BLaER1 treated with 17β-estradiol and CSF1 and Interleukin-3, amounts not matched to agents 10 nM and 100 nM (cell line): ENCODE data around the gene PCDH1.

Experiments used
- H3K27ac ChIP-seq, 11 experiments: shearing (Covaris generic); formaldehyde crosslinking; 2 replicates each; pipeline ENCODE4 v1.8.1; 2022
- H3K27me3 ChIP-seq, 11 experiments: shearing (Covaris generic); formaldehyde crosslinking; 2 replicates each; pipeline ENCODE4 v1.8.1; 2022
- H3K36me3 ChIP-seq, 11 experiments: shearing (Covaris generic); formaldehyde crosslinking; 2 replicates each; pipeline ENCODE4 v1.8.1; 2022
- H3K4me1 ChIP-seq, 10 experiments: shearing (Covaris generic); formaldehyde crosslinking; 2 replicates each; pipeline ENCODE4 v1.8.1; 2022
- H3K4me2 ChIP-seq, 11 experiments: shearing (Covaris generic); formaldehyde crosslinking; 2 replicates each; pipeline ENCODE4 v1.8.1; 2022
- H3K4me3 ChIP-seq, 10 experiments: shearing (Covaris generic); formaldehyde crosslinking; 2 replicates each; pipeline ENCODE4 v1.8.1; 2022
- H3K9ac ChIP-seq, 11 experiments: shearing (Covaris generic); formaldehyde crosslinking; 2 replicates each; pipeline ENCODE4 v1.8.1; 2022
- H3K9me3 ChIP-seq, 11 experiments: shearing (Covaris generic); formaldehyde crosslinking; replicated peaks in 1 of 11; 2 replicates each; pipeline ENCODE4 v1.8.1; 2022
- H4K20me1 ChIP-seq, 11 experiments: shearing (Covaris generic); formaldehyde crosslinking; 2 replicates each; pipeline ENCODE4 v1.8.1; 2022
- Cebpa-rat ChIP-seq, 11 experiments: shearing (Covaris generic); IDR thresholded peaks; 2 replicates each; pipeline ENCODE4 v1.8.1; 2022

PCDH1 gene

DNA sequence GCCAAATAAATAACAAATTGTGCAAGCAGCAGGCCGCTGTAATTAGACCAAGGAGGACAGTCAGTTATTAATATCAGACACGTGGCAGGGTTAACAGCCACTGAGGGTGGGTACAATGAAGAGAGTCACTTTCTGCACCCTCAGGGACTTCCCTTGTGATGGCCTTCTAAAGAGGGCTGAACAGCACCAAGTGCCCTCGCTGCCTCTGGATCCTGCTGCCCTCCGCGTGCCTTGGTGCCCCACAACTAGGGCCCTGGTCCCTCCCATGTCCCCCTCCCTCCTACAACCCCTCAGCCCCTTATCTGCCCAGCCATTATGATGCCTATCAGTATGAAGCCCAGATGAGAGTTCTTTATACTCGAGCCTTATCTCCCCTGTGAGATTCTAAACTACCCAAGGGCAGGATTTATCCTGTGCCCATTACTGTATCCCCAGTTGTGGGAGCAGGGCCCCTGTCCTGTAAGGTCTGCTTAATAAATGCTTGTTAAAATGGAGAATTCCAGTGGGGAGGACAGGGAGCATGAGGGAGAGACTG, 37.3 kb downstream of the PCDH1 start:
- peak overlapping the region in 5 of 11 experiments; percentile 4 to 55 (median 50); a peak in 5 of 22 replicates for H3K9ac ChIP-seq
- H3K4me2 ChIP-seq: peak overlapping the region; percentile 66 to 99 (median 95)
- peak overlapping the region in 8 of 11 experiments; percentile 28 to 96 (median 89); a peak in 12 of 22 replicates for H3K27ac ChIP-seq
- peaks cover 83 to 97% (median 92%) of the 10 kb centered on the region in 10 experiments for H3K4me1 ChIP-seq
- H3K36me3 ChIP-seq: no peaks in the 10 kb centered on the region
- H4K20me1 ChIP-seq: no peaks in the 10 kb centered on the region
- no peaks in the 10 kb centered on the region for H3K27me3 ChIP-seq
- no peak overlapping the region for H3K4me3 ChIP-seq
- TF ChIP-seq Cebpa-rat (IDR thresholded peaks at IDR 0.05): no peak
- H3K9me3 ChIP-seq: no peaks in the 10 kb centered on the region

DNA sequence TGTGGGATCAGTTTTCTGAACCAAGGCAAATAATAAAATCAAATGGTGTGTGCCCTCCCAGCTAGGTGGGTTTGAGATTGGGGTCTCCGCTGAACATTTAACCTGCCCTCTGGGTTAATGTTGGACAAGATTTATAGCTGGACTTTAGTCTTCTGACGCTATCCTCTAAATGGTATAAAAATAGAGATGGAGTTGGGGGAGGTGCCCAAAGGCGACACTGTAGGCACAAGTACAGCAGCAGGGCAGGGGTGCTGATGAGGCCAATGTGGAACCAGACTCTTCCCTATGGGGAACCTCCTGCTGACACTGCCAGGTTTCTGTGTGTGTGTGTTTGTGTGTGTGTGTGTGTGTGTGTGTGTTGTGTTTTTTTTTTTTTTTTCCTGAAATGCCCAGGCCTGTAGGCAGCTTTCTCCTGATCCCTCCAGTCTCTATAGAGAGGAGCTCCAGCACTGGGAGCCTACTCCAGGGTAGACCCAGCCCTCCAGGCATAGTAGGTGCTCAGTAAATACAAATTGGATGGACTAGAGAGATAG, 37.9 kb downstream of the PCDH1 start:
- H3K4me2 ChIP-seq: peak overlapping the region; percentile 66 to 99 (median 95)
- H3K4me1 ChIP-seq: peaks cover 85 to 99% (median 94%) of the 10 kb centered on the region in 10 experiments
- no peaks in the 10 kb centered on the region for H3K27me3 ChIP-seq
- H3K36me3 ChIP-seq: no peaks in the 10 kb centered on the region
- no peak for TF ChIP-seq Cebpa-rat (IDR thresholded peaks at IDR 0.05)
- H3K9ac ChIP-seq: peak overlapping the region in 3 of 11 experiments; percentile 25 to 75 (median 74); a peak in 2 of 22 replicates
- no peaks in the 10 kb centered on the region for H3K9me3 ChIP-seq
- no peaks in the 10 kb centered on the region for H4K20me1 ChIP-seq
- no peak overlapping the region for H3K4me3 ChIP-seq
- H3K27ac ChIP-seq: peak overlapping the region in 7 of 11 experiments; percentile 28 to 96 (median 91); a peak in 12 of 22 replicates

DNA sequence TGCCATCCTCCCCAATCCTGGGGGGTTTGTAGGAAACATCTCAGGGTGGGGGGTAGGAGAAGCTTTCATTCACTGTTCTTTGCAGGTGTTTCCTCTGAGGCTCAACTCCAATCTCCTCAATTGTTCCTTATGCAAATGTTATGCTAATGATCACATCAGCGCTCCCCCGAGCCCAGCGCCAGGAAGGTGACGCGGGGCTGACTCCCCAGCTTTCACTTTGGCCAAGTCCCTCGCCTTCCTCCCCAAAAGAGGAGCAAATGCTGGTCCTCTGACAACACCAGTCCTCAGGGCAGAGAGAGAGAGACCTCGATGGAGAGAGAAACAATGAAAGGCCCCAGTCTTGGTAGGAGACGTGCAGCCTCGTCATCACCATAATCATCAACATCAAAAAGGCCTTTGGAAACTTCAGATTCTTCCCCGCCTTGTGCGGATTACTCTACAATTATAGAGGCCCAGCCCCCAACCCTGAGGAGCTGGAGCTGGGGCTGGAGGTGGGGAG, 39.1 kb downstream of the PCDH1 start:
- peaks cover 93 to 99% (median 96%) of the 10 kb centered on the region in 10 experiments for H3K4me1 ChIP-seq
- peak overlapping the region; percentile 68 to 99 (median 95) for H3K4me2 ChIP-seq
- H3K9me3 ChIP-seq: no peaks in the 10 kb centered on the region
- no peaks in the 10 kb centered on the region for H4K20me1 ChIP-seq
- peak overlapping the region in 8 of 10 experiments; percentile 11 to 50 (median 36); a peak in 13 of 20 replicates for H3K4me3 ChIP-seq
- peak overlapping the region in 9 of 11 experiments; percentile 44 to 96 (median 87); a peak in 18 of 22 replicates for H3K27ac ChIP-seq
- H3K9ac ChIP-seq: peak overlapping the region in 10 of 11 experiments; percentile 5 to 77 (median 60); a peak in 16 of 22 replicates
- H3K27me3 ChIP-seq: no peaks in the 10 kb centered on the region
- TF ChIP-seq Cebpa-rat (IDR thresholded peaks at IDR 0.05): no peak
- H3K36me3 ChIP-seq: no peaks in the 10 kb centered on the region

DNA sequence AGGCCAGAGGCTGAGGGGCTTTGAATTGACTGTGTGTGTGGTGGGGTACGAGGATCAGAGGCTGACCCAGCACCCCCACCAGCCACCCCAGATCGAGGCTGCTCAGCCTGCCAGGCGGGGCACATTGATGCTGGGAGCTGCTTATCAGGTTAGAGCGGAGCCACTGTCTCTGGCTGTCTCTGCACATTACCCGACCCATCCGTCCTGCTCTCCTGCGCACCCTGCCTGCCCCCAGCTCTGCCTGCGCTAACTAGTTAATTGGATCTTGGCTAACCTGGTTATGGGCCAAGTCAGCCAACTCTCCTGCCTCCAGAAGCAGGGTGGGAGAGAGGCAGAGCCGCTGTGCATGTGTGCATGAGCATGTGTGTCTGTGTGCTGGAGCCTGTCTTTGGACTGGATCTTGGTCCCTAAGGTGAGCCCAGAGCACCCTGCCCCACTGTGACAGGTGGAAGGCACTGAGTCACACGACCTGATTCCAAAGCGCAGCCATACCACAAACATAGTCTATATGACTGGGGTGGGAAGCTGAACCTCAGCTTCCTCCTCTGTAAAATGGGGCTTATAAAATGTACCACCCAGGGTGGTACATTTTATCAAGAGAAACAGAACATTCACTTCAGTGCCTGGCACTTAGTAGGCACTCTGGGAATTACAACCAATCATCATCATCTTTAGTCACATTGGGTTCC, 39.7 kb downstream of the PCDH1 start:
- Histone ChIP-seq H3K4me3 (peak overlapping the region in 2 of 10 experiments; percentile 14 to 50; a peak in 3 of 20 replicates), H4K20me1 (no peaks in the 10 kb centered on the region), H3K27me3 (no peaks in the 10 kb centered on the region), H3K36me3 (no peaks in the 10 kb centered on the region), H3K9ac (peak overlapping the region in 6 of 11 experiments; percentile 58 to 75 (median 68); a peak in 10 of 22 replicates), H3K27ac (peak overlapping the region in 9 of 11 experiments; percentile 44 to 96 (median 87); a peak in 18 of 22 replicates), H3K4me2 (peak overlapping the region; percentile 68 to 99 (median 95)), H3K9me3 (no peaks in the 10 kb centered on the region), H3K4me1 (peaks cover 94 to 98% (median 98%) of the 10 kb centered on the region in 10 experiments)
- no peak for TF ChIP-seq Cebpa-rat (IDR thresholded peaks at IDR 0.05)

DNA sequence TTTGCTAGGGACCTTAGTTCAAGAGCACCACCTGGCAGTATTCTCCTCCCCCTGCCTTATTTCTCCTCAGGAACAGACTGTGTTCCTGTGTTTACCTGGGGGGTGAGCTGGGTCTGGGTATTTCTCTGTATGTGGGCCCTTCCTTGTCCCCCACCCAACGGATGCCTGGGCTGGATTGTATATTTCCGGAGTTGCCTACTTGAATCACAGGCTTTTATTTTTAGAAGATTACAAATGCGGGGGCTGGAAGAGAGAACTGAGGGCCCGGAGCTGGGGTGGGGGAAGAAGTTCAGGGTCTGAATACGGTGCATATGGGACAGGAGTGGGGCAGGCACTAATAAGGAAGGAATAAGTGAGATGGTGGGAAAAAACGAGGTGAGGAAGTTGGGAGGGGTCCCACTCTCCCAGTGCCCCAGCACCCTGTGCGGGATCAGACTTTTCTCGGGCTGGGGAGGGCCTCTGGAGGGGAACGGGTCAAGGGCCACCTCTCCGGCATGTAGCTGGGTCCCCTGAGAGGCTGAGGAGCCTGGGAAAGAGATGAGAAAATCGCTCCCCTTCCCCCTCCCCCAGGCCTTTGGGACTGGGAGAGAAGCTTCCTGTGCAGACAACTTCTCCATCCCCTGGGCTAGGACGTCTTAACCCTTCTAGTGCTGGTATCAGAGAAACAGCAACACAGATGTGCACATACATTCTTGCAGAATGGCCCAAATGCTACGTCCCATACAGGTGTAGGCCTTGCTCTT, 42.1 kb downstream of the PCDH1 start:
- Histone ChIP-seq H3K9me3 (peaks cover 0 to 8% (median 0%) of the 10 kb centered on the region in 11 experiments; a peak in 1 of 22 replicates), H3K4me2 (peak overlapping the region; percentile 90 to 99 (median 95)), H3K4me1 (peaks cover 74 to 92% (median 87%) of the 10 kb centered on the region in 10 experiments), H3K36me3 (no peaks in the 10 kb centered on the region), H3K27me3 (no peaks in the 10 kb centered on the region), H4K20me1 (no peaks in the 10 kb centered on the region), H3K9ac (peak overlapping the region; percentile 73 to 83 (median 79)), H3K27ac (peak overlapping the region; percentile 75 to 96 (median 91)), H3K4me3 (peak overlapping the region; percentile 37 to 71 (median 56); a peak in 19 of 20 replicates)
- no peak for TF ChIP-seq Cebpa-rat (IDR thresholded peaks at IDR 0.05)

DNA sequence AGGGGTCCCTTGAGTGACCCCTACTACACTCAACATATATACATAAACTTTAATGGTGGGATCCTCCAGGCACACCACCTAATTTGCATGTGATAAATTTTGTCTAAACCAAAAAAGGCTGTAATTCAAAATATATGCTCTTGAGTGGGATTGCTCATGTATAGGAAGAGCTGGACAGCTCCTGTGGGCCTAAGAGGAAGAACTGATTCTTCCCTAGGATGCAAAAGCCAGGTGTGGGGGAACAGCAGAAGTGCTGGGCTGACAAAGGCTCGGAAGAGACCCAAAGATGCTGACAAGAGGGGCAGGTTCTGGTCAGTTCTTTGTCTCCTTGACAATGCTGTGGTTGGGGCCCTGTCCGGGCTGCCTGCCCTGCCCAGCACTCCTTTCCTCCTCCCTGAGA, 43.9 kb downstream of the PCDH1 start:
- no peak for TF ChIP-seq Cebpa-rat (IDR thresholded peaks at IDR 0.05)
- Histone ChIP-seq H3K27ac (peak overlapping the region in 9 of 11 experiments; percentile 87 to 96 (median 91); a peak in 17 of 22 replicates), H3K4me1 (peaks cover 56 to 88% (median 78%) of the 10 kb centered on the region in 10 experiments), H3K4me3 (no peak overlapping the region), H3K9ac (peak overlapping the region in 3 of 11 experiments; percentile 25 to 81 (median 30); a peak in 3 of 22 replicates), H4K20me1 (no peaks in the 10 kb centered on the region), H3K36me3 (no peaks in the 10 kb centered on the region), H3K27me3 (no peaks in the 10 kb centered on the region), H3K4me2 (peak overlapping the region; percentile 90 to 99 (median 95); a peak in 21 of 22 replicates), H3K9me3 (peaks cover 0 to 8% (median 0%) of the 10 kb centered on the region in 11 experiments; a peak in 1 of 22 replicates)

DNA sequence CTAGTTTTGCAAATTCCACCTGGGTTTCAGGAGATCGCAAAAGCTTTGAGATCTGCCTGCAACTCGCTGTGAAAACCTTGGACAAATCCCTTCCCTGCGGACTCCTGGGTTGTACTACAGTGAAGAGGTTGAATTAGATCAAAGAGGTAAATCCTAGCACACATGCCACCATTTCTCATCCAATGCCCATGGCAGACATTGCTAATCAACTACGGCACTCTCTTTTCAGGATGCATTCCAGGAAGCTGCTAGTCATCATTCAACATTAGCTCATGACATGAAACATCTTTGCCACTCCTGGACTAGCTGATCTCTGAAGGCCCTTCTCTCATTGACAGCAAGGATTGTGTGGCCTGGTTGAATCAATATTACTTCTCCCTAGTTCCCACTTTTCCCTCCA, 46.1 kb downstream of the PCDH1 start:
- H3K4me3 ChIP-seq: no peak overlapping the region
- peak overlapping the region in 2 of 11 experiments; percentile 64 to 68; a peak in 1 of 22 replicates for H3K4me2 ChIP-seq
- H3K27ac ChIP-seq: no peak overlapping the region
- peaks cover 34 to 69% (median 58%) of the 10 kb centered on the region in 10 experiments for H3K4me1 ChIP-seq
- peaks cover 0 to 8% (median 0%) of the 10 kb centered on the region in 11 experiments; a peak in 1 of 22 replicates for H3K9me3 ChIP-seq
- TF ChIP-seq Cebpa-rat (IDR thresholded peaks at IDR 0.05): no peak
- H3K27me3 ChIP-seq: no peaks in the 10 kb centered on the region
- no peaks in the 10 kb centered on the region for H3K36me3 ChIP-seq
- H4K20me1 ChIP-seq: no peaks in the 10 kb centered on the region
- H3K9ac ChIP-seq: no peak overlapping the region

DNA sequence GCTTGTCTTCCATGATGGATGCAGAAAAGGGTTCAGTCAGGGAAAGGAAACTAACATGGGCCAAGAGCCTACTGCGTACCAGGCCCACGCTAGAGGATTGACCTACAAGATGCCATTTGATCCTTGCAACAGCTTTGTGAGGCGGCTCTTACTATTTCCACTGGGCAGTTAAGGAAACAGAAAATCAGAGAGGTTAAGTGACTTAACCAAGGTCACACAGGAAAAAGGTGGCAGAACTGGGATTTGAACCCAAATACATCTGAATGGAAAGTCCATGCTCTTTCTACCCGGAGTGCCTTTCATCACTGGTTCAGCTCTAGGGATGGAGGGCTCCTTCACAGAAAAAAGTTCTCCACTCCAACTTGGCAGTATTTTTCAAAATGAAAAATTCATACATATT, 50.0 kb downstream of the PCDH1 start:
- H3K36me3 ChIP-seq: no peaks in the 10 kb centered on the region
- peaks cover 0 to 32% (median 22%) of the 10 kb centered on the region in 10 experiments; a peak in 17 of 20 replicates for H3K4me1 ChIP-seq
- H3K9ac ChIP-seq: no peak overlapping the region
- no peak overlapping the region for H3K4me3 ChIP-seq
- no peak overlapping the region for H3K4me2 ChIP-seq
- no peaks in the 10 kb centered on the region for H3K27me3 ChIP-seq
- H4K20me1 ChIP-seq: no peaks in the 10 kb centered on the region
- H3K9me3 ChIP-seq: peaks cover 0 to 8% (median 0%) of the 10 kb centered on the region in 11 experiments; a peak in 1 of 22 replicates
- TF ChIP-seq Cebpa-rat (IDR thresholded peaks at IDR 0.05): no peak
- H3K27ac ChIP-seq: no peak overlapping the region
